ENCODE results near the gene DNAJB9. TPM values are rescaled to one million over a fixed set of nuclear protein-coding genes. Genes with fewer than 3 reads are reported as not detected.
"Not testable (repeated sequence)": the region's sequence is repeated elsewhere in the genome, so short reads cannot be mapped to it uniquely, and the experiment has no call there.

DNAJB9 gene
- total and polyA plus RNA-seq, 2 experiments from 2014 or later = 7.3 to 16.0 TPM

DNA sequence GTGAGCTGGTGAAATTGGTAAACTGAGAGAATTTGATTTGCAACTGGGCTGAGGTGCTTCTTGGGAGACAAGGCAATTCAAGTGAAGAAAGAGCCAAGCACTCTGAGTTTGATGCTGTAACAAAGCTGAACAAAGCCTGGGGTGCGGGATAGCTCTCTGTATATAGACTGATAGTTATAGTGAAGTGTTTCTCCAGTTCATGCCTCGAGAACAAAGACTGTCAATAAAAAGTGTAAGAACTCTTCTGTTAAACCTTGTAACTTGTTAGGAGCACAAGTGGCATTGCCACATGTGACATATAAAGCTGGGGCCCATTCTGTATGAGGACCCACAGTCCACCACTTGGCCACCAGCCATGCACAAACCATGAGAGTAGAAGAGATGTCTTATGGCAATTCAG, 32.4 kb upstream of the DNAJB9 start:
- TF ChIP-seq EZH2phosphoT487 (IDR thresholded peaks at IDR 0.05; ENCODE audit: unreplicated experiment) (no peak), JUNB (IDR thresholded peaks at IDR 0.05; ENCODE audit: unreplicated experiment) (no peak), NANOG (IDR thresholded peaks at IDR 0.05; ENCODE audit: borderline replicate concordance) (no peak)
- TF ChIP-seq, protein P1, sequence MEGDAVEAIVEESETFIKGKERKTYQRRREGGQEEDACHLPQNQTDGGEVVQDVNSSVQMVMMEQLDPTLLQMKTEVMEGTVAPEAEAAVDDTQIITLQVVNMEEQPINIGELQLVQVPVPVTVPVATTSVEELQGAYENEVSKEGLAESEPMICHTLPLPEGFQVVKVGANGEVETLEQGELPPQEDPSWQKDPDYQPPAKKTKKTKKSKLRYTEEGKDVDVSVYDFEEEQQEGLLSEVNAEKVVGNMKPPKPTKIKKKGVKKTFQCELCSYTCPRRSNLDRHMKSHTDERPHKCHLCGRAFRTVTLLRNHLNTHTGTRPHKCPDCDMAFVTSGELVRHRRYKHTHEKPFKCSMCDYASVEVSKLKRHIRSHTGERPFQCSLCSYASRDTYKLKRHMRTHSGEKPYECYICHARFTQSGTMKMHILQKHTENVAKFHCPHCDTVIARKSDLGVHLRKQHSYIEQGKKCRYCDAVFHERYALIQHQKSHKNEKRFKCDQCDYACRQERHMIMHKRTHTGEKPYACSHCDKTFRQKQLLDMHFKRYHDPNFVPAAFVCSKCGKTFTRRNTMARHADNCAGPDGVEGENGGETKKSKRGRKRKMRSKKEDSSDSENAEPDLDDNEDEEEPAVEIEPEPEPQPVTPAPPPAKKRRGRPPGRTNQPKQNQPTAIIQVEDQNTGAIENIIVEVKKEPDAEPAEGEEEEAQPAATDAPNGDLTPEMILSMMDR (conservative IDR thresholded peaks at IDR 0.05; ENCODE audit: low read depth in 2 of 2) = no peak
- Histone ChIP-seq H3K79me2 (replicated peaks; ENCODE audit: insufficient read depth) (no peaks in the 10 kb centered on the region), H3F3A (replicated peaks; ENCODE audit: low read depth) (no peaks in the 10 kb centered on the region), H3K4me3 (no peak overlapping the region), H2AFZ (no peak overlapping the region), H3K27me3 (ENCODE audit: insufficient read depth) (no peaks in the 10 kb centered on the region), H3K36me3 (ENCODE audit: insufficient read depth) (no peaks in the 10 kb centered on the region), H4K20me1 (replicated peaks; ENCODE audit: insufficient read depth) (no peaks in the 10 kb centered on the region), H3K4me1 (ENCODE audit: insufficient read depth) (0 out of 2 replicates have a peak, but pooled peaks cover 4% of the 10 kb centered on the region), H3K9me2 (ENCODE audit: insufficient read depth) (no peaks in the 10 kb centered on the region), H3K4me2 (no peak overlapping the region), H3K27ac (ENCODE audit: low read depth) (no peak overlapping the region)
- DNase-seq (ENCODE audit: low spot score) (no peak), ATAC-seq (no peak)
- peaks cover 5% of the 10 kb centered on the region; the same call in 2 of the 3 replicates for H3K36me3 Mint-ChIP-seq (ENCODE audit: low read depth)
- H3K4me1 Mint-ChIP-seq = peaks cover 11% of the 10 kb centered on the region; the same call in 2 of the 3 replicates
- H3K9me3 Mint-ChIP-seq = peaks cover 7% of the 10 kb centered on the region
- no peak overlapping the region for H3K27ac Mint-ChIP-seq
- H3K27me3 Mint-ChIP-seq (ENCODE audit: insufficient read depth, low read depth, poor library complexity) = no peaks in the 10 kb centered on the region
- no peak overlapping the region for H3K4me3 Mint-ChIP-seq

DNA sequence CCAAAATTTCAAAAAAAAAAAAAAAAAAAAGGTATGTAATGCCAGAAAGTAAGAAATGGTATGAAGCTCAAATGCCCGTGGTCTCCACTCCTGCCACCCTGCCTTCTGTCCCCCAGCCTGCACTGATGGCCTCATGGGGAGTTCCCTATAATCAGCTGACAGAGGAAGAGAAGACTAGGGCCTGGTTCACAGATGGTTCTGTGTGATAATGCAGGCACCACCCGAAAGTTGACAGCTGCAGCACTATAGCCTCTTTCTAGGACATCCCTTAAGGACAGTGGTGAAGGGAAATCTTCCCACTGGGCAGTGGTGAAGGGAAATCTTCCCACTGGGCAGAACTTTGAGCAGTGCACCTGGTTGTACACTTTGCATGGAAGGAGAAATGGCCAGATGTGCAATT, 31.4 kb upstream of the DNAJB9 start:
- not testable (repeated sequence) for H3K4me3 ChIP-seq; H3K27ac Mint-ChIP-seq; H4K20me1 ChIP-seq (replicated peaks; ENCODE audit: insufficient read depth); H3K4me2 ChIP-seq; H3K27me3 ChIP-seq (ENCODE audit: insufficient read depth); ATAC-seq; H3K4me1 ChIP-seq (ENCODE audit: insufficient read depth); DNase-seq (ENCODE audit: low spot score); H3K79me2 ChIP-seq (replicated peaks; ENCODE audit: insufficient read depth); H3K4me3 Mint-ChIP-seq; H3K27me3 Mint-ChIP-seq (ENCODE audit: insufficient read depth, low read depth, poor library complexity); H3K27ac ChIP-seq (ENCODE audit: low read depth); H3K36me3 ChIP-seq (ENCODE audit: insufficient read depth); H3K9me3 Mint-ChIP-seq; H3K9me2 ChIP-seq (ENCODE audit: insufficient read depth); H3F3A ChIP-seq (replicated peaks; ENCODE audit: low read depth); H2AFZ ChIP-seq; H3K36me3 Mint-ChIP-seq (ENCODE audit: low read depth)
- peaks cover 13% of the 10 kb centered on the region; the same call in 2 of the 3 replicates for H3K4me1 Mint-ChIP-seq

DNA sequence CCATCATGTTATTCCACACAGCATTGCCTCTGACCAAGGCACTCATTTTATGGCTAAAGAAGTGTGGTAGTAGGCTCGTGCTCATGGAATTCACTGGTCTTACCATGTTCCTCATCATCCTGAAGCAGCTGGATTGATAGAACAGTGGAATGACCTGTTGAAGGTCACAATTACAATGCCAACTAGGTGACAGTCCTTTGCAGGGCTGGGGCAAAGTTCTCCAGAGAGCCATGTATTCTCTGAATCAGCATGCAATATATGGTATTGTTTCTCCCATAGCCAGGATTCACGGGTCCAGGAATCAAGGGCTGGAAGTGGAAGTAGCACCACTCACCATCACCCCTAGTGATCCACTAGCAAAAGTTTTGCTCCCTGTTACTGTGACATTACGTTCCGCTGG, 31.0 kb upstream of the DNAJB9 start:
- H4K20me1 ChIP-seq (replicated peaks; ENCODE audit: insufficient read depth); H3K9me2 ChIP-seq (ENCODE audit: insufficient read depth); H3K27ac Mint-ChIP-seq; ATAC-seq; DNase-seq (ENCODE audit: low spot score); H2AFZ ChIP-seq; H3K36me3 ChIP-seq (ENCODE audit: insufficient read depth); H3K4me3 ChIP-seq; H3K27me3 ChIP-seq (ENCODE audit: insufficient read depth); H3K36me3 Mint-ChIP-seq (ENCODE audit: low read depth); H3K27ac ChIP-seq (ENCODE audit: low read depth); H3K27me3 Mint-ChIP-seq (ENCODE audit: insufficient read depth, low read depth, poor library complexity); H3K4me1 ChIP-seq (ENCODE audit: insufficient read depth); H3K4me3 Mint-ChIP-seq; H3K9me3 Mint-ChIP-seq; H3K79me2 ChIP-seq (replicated peaks; ENCODE audit: insufficient read depth); H3F3A ChIP-seq (replicated peaks; ENCODE audit: low read depth); H3K4me2 ChIP-seq: not testable (repeated sequence)
- peaks cover 13% of the 10 kb centered on the region; the same call in 2 of the 3 replicates for H3K4me1 Mint-ChIP-seq
